ENCODE data around the gene PGM1. TPM values are rescaled to one million over a fixed set of nuclear protein-coding genes. Genes with fewer than 3 reads are reported as not detected.

PGM1 gene
- total and polyA plus RNA-seq, 9 of the 15 experiments (the other 6 are each of a cell fraction or from before 2014, with no cell fraction given): 0.03 to 0.31 (median 0.09) TPM; not detected in 5

DNA sequence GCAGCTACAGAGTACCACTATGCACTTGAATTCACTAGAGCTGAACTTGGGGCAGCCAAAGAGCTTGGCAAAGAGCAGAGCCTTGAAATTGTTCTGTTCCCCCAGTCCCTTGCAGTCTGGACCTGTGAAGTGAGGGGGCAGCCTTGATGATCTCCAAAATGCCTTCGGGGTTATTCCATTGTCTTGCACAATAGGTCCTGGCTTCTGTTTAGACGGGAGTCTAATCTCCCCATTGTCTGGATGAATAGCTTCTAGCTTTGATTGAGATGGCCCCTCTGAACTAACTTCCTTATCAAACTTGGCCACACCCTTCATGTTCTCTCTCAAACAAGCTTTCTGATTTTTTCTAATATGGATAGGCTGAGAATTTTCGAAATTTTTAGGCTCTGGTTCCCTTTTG lies 72.6 kb downstream of the PGM1 start:
- POLR2A ChIA-PET: no interaction called here
- H3K9me1 ChIP-seq (ENCODE audit: control insufficient read depth, insufficient read depth, low read length): no peaks in the 10 kb centered on the region
- no TSS peak for BruUV-seq (replicated peaks)
- no peaks in the 10 kb centered on the region for H3K4me1 ChIP-seq (replicated peaks in 1 of 2; ENCODE audit: control insufficient read depth in 2 of 2, insufficient read depth in 2 of 2, low read length in 2 of 2)
- 0% methylated on average over 3 of the region's 3 CpGs for WGBS (ENCODE audit: insufficient coverage, low coverage, missing lambda C conversion rate)
- CTCF ChIA-PET (ENCODE audit: low intra/inter-chr PET ratio): no interaction called here
- FAIRE-seq: no peak
- no peak overlapping the region for H3K27ac ChIP-seq (ENCODE audit: extremely low read depth, low read depth, low read length)
- no peak overlapping the region for H3K4me2 ChIP-seq (ENCODE audit: insufficient read depth, low read length)
- DNase-seq (ENCODE audit: extremely low read depth in 1 of 4, low spot score in 3 of 4): no peak
- no peaks in the 10 kb centered on the region for H4K20me1 ChIP-seq (replicated peaks; ENCODE audit: control insufficient read depth, insufficient read depth, low read length)
- peaks cover 8 to 17% of the 10 kb centered on the region in 2 experiments; a peak in 3 of 5 replicates for H3K27me3 ChIP-seq (ENCODE audit: control insufficient read depth in 2 of 2, insufficient read depth in 2 of 2, low read length in 2 of 2)
- TF ChIP-seq ERF (CRISPR knock-in tag; IDR thresholded peaks at IDR 0.05) (no peak), E2F4 (CRISPR knock-in tag; IDR thresholded peaks at IDR 0.05; ENCODE audit: low read depth) (no peak), TAF15 (IDR thresholded peaks at IDR 0.05; ENCODE audit: low read depth, low read length) (no peak), XRCC5 (IDR thresholded peaks at IDR 0.05; ENCODE audit: low read depth, low read length) (no peak), MAFF (IDR thresholded peaks at IDR 0.05; ENCODE audit: low read length) (no peak), FUS (optimal IDR thresholded peaks at IDR 0.05; ENCODE audit: low read depth, low read length) (no peak), TCF7 (IDR thresholded peaks at IDR 0.05; ENCODE audit: borderline replicate concordance) (no peak), PHTF2 (CRISPR knock-in tag; IDR thresholded peaks at IDR 0.05) (no peak), WHSC1 (IDR thresholded peaks at IDR 0.05; ENCODE audit: low read length) (no peak)
- TF ChIP-seq, protein P1, sequence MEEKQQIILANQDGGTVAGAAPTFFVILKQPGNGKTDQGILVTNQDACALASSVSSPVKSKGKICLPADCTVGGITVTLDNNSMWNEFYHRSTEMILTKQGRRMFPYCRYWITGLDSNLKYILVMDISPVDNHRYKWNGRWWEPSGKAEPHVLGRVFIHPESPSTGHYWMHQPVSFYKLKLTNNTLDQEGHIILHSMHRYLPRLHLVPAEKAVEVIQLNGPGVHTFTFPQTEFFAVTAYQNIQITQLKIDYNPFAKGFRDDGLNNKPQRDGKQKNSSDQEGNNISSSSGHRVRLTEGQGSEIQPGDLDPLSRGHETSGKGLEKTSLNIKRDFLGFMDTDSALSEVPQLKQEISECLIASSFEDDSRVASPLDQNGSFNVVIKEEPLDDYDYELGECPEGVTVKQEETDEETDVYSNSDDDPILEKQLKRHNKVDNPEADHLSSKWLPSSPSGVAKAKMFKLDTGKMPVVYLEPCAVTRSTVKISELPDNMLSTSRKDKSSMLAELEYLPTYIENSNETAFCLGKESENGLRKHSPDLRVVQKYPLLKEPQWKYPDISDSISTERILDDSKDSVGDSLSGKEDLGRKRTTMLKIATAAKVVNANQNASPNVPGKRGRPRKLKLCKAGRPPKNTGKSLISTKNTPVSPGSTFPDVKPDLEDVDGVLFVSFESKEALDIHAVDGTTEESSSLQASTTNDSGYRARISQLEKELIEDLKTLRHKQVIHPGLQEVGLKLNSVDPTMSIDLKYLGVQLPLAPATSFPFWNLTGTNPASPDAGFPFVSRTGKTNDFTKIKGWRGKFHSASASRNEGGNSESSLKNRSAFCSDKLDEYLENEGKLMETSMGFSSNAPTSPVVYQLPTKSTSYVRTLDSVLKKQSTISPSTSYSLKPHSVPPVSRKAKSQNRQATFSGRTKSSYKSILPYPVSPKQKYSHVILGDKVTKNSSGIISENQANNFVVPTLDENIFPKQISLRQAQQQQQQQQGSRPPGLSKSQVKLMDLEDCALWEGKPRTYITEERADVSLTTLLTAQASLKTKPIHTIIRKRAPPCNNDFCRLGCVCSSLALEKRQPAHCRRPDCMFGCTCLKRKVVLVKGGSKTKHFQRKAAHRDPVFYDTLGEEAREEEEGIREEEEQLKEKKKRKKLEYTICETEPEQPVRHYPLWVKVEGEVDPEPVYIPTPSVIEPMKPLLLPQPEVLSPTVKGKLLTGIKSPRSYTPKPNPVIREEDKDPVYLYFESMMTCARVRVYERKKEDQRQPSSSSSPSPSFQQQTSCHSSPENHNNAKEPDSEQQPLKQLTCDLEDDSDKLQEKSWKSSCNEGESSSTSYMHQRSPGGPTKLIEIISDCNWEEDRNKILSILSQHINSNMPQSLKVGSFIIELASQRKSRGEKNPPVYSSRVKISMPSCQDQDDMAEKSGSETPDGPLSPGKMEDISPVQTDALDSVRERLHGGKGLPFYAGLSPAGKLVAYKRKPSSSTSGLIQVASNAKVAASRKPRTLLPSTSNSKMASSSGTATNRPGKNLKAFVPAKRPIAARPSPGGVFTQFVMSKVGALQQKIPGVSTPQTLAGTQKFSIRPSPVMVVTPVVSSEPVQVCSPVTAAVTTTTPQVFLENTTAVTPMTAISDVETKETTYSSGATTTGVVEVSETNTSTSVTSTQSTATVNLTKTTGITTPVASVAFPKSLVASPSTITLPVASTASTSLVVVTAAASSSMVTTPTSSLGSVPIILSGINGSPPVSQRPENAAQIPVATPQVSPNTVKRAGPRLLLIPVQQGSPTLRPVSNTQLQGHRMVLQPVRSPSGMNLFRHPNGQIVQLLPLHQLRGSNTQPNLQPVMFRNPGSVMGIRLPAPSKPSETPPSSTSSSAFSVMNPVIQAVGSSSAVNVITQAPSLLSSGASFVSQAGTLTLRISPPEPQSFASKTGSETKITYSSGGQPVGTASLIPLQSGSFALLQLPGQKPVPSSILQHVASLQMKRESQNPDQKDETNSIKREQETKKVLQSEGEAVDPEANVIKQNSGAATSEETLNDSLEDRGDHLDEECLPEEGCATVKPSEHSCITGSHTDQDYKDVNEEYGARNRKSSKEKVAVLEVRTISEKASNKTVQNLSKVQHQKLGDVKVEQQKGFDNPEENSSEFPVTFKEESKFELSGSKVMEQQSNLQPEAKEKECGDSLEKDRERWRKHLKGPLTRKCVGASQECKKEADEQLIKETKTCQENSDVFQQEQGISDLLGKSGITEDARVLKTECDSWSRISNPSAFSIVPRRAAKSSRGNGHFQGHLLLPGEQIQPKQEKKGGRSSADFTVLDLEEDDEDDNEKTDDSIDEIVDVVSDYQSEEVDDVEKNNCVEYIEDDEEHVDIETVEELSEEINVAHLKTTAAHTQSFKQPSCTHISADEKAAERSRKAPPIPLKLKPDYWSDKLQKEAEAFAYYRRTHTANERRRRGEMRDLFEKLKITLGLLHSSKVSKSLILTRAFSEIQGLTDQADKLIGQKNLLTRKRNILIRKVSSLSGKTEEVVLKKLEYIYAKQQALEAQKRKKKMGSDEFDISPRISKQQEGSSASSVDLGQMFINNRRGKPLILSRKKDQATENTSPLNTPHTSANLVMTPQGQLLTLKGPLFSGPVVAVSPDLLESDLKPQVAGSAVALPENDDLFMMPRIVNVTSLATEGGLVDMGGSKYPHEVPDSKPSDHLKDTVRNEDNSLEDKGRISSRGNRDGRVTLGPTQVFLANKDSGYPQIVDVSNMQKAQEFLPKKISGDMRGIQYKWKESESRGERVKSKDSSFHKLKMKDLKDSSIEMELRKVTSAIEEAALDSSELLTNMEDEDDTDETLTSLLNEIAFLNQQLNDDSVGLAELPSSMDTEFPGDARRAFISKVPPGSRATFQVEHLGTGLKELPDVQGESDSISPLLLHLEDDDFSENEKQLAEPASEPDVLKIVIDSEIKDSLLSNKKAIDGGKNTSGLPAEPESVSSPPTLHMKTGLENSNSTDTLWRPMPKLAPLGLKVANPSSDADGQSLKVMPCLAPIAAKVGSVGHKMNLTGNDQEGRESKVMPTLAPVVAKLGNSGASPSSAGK (IDR thresholded peaks at IDR 0.05): no peak
- intact Hi-C loops (cut with micrococcal nuclease) (no loop called here), in situ Hi-C loops (cut with MboI) (no loop called here)
- no peak overlapping the region for H2AFZ ChIP-seq (ENCODE audit: low read depth, low read length)
- no peaks in the 10 kb centered on the region for H3K9me3 ChIP-seq (replicated peaks; ENCODE audit: control insufficient read depth, insufficient read depth, low read depth, low read length)
- no peaks in the 10 kb centered on the region for H3K36me3 ChIP-seq (ENCODE audit: control insufficient read depth, insufficient read depth, low read length)
- H3K4me3 ChIP-seq: no peak overlapping the region
- H3K9ac ChIP-seq (ENCODE audit: insufficient read depth in 1 of 2, low read depth in 2 of 2, low read length in 2 of 2): no peak overlapping the region
- ATAC-seq: no peak
- H3K79me2 ChIP-seq (ENCODE audit: control insufficient read depth, insufficient read depth, low read length): no peaks in the 10 kb centered on the region

Measured in K562 (cell line).